HG03565 (cell line): ENCODE results near the gene BABAM1.

ENCODE experiments used
- ATAC-seq: cut with Tn5 transposase; IDR thresholded peaks from one replicate; pipeline ENCODE4 v1.9.1; 2021; ENCODE audit warnings: mild to moderate bottlenecking, moderate library complexity; ENCODE audit not compliant: unreplicated experiment

BABAM1 gene

GRCh38 chr19:17266975-17267788 is at the start of gene BABAM1:
TSS of gene BABAM1 (plus strand) at chr19:17267443. CDS start at chr19:17268807, 1,364 bp downstream.
- peak; percentile 80 for ATAC-seq

DNA sequence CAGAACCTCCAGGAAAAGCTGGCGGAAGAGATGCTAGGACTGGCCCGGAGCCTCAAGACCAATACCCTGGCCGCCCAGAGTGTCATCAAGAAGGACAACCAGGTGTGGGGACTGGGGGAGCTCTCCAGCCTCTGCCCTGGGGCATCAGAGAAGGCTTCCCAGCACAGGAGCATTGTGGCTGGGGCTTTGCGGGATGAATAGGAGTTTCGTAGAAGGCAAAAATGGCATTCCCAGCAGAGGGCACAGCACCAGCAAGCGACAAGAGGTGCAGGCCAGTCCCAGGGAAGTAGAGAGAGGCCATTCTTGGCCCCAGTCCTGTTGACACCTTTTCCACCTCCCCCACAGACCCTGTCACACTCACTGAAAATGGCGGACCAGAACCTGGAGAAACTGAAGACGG is 48.0 kb upstream of the BABAM1 start:
- no peak for ATAC-seq

DNA sequence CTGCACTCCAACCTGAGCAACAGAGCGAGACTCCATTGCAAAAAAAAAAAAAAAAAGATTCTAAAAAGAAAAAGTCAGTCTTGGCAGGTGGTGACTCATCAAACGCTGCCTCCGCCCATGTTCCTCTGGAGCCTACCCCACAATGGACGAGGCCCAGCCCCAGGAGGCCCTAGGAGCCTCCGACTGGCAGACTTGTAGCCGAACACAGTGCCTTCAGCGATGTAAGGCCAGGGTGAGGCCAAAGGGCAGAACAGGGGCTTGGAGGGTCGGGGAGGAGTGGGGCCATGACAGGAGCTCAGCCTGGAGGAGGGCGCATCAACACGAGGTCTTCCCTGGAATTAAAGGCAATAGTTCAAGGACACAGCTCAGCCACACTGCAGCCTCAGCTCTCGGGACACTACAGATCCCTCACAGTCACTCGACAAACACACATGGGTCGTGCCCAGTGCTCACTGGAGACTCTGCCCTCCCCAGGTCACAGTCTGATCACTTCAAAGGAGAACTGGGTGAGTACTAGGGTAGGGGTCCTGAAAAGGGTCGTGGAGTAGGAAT is 47.0 kb upstream of the BABAM1 start:
- no peak for ATAC-seq

DNA sequence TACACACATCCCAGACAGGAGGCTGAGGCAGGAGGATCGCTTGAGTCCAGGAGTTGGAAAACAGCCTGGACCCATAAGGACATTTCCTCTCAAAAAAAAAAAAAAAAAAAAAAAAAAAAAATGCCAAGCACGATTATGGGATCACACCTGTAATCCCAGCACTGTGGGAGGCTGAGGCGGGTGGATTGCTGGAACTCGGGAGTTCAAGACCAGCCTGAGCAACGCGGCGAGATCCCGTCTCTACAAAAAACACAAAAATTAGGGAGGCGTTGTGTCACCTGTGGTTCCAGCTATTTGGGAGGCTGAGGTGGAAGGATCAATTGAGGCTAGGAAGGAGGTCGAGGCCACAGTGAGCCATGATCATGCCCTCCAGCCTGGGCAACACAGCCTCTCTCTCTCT is 42.2 kb upstream of the BABAM1 start:
- ATAC-seq: no peak

- ATAC-seq: peak; percentile 89
These were observed 41.0 kb upstream of the BABAM1 start, which contains the start of gene OCEL1 for GRCh38 chr19:17226002-17226933. TSS of gene OCEL1 (plus strand) at chr19:17226226. CDS start at chr19:17226248, 22 bp downstream.

DNA sequence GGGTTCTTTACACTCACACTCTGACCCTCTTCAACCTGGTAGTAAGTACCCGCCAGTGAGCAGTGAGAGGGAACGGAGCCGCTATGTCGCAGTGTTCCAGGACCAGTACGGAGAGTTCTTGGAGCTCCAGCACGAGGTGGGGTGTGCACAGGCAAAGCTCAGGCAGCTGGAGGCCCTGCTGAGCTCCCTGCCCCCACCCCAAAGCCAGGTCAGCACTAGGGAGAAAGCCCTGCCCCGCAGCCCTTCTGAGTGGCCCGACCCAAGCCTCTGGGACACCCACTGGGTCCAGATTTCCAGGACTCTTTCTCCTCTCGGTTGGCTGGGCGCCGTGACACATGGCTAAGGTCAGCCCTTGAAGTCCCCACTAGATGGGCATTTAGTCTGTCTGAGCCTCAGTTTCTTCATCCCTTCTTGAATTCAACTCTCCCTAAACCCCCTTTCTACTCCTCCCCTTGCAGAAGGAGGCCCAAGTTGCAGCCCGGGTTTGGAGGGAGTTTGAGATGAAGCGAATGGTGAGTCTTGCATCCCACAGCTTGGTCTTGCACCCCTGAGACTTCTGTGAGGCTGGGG is 39.4 kb upstream of the BABAM1 start:
- ATAC-seq: no peak

DNA sequence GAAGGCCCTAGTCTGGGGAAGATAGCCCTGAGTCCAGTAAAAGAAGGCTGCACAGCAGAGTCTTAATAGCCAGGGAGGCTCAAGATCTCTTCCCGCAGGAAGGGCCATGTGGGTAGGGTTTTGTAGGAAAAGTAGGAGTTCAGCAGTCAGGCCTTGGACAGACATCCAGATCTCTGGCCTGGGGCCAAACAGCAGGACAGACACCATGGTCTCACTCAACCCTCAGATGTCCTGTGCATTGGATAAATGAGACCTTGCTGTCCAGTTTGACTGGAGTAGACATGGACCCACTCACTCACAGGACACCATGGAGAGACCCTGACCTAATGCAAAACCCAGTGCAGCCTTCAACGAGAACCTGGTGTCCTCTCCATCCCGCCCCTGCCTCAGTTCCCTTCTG is 37.4 kb upstream of the BABAM1 start:
- ATAC-seq: no peak

- ATAC-seq: no peak
These were observed 35.0 kb upstream of the BABAM1 start for GRCh38 chr19:17232258-17232657.

GRCh38 chr19:17234911-17235299 is 32.3 kb upstream of the BABAM1 start:
- peak; percentile 23 for ATAC-seq

DNA sequence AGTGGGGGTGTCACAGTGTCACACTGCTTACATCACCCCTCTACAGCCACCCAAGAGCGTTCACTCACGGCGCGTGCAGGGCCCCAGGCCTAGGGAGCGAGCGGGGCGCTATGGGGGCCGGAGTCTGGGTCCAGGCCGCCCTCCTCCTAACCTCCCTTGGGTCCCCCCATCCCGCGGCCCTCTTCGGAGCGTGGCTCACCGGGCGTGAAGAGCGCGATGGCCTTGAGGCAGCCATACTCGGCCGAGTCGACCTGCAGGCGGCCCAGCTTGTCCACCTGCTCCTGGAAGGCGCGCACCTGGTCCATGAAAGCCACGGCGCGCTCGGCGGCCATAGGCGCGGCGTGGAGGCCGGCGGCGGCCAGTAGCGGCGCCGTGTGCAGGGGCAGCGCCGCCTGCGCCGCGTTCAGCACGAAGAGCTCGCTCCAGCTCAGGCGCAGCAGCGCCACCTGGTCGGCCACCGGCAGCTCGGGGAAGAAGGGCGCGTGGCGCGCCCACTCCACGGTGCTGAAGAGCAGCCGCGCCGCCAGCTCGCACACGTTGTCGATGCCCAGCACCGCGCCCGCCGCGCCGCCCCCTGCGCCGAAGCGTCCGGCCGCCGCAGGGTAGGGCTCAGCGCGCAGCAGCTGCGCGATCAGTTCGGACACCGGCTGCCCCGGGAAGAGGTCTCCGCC is 31.8 kb upstream of the BABAM1 start:
- ATAC-seq: peak; percentile 67

DNA sequence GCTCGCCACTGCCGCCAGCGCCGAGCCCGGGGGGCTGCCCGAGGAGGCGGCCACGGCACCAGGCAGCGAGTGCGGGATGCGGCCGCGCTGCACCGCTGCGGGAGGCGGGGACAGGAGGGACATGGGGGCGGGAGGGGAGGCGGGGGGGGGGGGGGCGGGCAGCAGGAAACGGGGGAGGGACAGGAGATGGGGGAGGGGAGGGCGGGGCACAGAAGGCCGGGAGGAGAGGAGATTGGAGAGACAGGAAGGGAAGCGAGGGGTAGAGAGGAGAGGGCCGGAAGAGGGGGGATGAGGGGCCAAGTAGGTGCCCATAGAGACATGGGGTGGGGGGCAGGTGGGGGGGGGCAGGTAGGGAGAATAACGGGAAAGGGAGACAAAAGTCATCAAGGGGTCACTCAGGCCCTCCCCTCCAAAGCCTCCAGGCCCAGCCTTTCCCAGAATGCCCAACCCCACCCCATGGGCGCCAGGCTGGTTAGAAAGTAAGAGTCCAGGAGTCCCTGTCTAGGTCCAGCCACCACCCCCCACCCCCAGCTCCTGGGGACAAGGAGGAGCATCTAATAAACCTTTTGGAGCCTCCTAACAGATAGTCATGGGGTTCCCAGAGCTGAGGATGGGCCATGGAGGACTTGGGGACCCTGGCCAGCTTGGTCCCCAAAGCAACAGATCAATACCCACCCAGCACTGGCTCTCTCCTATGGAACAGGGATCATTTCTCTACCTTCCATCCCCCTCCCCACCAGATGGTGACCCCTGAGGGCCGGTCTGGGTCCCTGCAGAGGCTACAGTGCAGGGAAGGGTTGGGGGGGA is 31.1 kb upstream of the BABAM1 start:
- peak; percentile 30 for ATAC-seq

DNA sequence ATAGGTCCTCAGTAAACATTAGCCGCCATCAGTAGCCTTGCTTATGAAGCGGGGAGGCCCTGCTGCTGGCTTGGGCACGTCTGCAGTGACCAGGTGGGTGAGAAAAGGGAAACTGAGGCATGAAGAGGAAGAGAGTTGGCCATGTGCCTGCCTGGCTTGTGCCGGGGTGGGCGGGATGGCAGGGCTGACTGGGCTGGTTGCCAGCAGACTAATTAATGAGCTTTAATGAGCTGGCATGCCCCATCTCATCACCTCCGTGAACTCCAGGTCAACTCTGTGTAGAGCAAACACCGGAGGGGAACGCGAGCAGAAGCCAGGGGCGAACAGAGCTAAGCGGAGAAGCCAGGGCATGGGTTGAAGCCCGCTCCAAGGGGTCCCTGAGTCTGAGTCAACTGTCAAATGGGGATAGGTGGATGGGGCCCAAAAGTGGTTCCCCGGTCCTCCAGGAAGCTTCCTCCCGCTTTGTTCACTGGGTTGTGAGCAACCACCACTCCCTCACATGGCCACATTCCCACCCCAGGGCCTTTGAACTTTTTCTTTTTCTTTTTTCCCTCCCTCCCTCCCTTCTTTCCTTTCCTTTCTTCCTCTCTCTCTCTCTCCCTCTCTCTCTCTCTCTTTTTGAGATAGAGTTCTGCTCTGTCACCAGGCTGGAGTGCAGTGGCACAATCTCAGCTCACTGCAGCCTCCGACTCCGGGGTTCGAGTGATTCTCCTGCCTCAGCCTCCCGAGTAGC is 30.3 kb upstream of the BABAM1 start:
- ATAC-seq: no peak

GRCh38 chr19:17237747-17238706 is 29.2 kb upstream of the BABAM1 start:
- no peak for ATAC-seq

DNA sequence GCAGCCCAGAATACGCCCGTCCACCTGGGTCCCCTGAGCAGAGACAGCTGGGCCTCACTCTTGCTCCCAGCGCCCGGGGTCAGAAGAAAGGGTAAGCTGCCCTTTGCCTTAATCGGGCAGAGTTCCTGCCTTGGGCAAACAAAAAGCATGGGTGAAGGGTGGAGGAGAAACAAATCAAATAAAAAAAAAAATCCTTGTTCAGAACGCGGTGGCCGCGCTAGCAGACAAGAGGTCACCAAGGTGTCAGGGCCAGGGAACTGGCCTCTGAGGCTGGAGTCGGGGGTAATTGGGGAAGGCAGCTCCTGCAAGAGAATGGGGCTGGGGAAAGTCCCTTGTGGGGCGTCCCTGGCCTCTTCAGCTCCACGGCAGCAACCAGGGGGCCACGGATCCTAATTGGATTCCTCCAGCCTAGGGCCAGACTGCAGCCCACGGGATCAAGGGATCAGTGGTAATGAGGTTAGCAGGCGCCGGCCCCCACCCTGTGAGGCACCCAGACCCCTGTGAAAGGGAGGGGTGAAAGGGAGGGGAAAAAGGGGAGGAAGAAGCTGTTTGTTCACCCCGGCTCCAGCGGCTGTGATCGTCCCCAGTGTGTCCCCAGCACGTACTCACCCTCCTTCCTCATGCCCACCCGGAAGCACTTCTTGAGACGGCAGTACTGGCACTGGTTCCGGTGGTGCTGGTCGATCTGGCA is 27.0 kb upstream of the BABAM1 start:
- no peak for ATAC-seq

- no peak for ATAC-seq
These were observed 26.3 kb upstream of the BABAM1 start for GRCh38 chr19:17240826-17241399.

- ATAC-seq: no peak
These were observed 24.6 kb upstream of the BABAM1 start for GRCh38 chr19:17242431-17243208.
